Mesendoderm (in vitro differentiated cells): Measurements from ENCODE around the gene NKX1-2.

Source experiments
- DNase-seq: peaks from one replicate; pipeline ENCODE4 v3.0.0; 2013
- H2AK5ac ChIP-seq: 2 replicates; pipeline ENCODE4 v1.6.1; 2013; ENCODE audit warnings: low read length, inconsistent platforms
- H2BK120ac ChIP-seq: 2 replicates; pipeline ENCODE4 v1.6.1; 2013; ENCODE audit warnings: low read depth, mild to moderate bottlenecking, low read length, moderate library complexity, mixed read lengths
- H2BK15ac ChIP-seq: replicated peaks from 2 replicates; pipeline ENCODE4 v1.6.1; 2013; ENCODE audit warnings: low read depth, mild to moderate bottlenecking, moderate library complexity
- H2BK5ac ChIP-seq: 2 replicates; pipeline ENCODE4 v1.6.1; 2013; ENCODE audit warnings: low read length, inconsistent platforms
- H3K18ac ChIP-seq: 2 replicates; pipeline ENCODE4 v1.6.1; 2013; ENCODE audit warnings: mild to moderate bottlenecking, low read length, mixed read lengths
- H3K23ac ChIP-seq: one replicate; pipeline ENCODE4 v1.6.1; 2013; ENCODE audit warnings: low read length
- H3K27ac ChIP-seq: 2 replicates; pipeline ENCODE4 v1.5.1; 2013; ENCODE audit warnings: low read depth, mild to moderate bottlenecking, inconsistent platforms, low read length, moderate library complexity
- H3K27me3 ChIP-seq: 2 replicates; pipeline ENCODE4 v1.6.1; 2013; ENCODE audit warnings: low read length, control low read depth, mild to moderate bottlenecking, inconsistent platforms; ENCODE audit not compliant: insufficient read depth, poor library complexity
- H3K36me3 ChIP-seq: 2 replicates; pipeline ENCODE4 v1.6.1; 2013; ENCODE audit warnings: low read length, inconsistent platforms; ENCODE audit not compliant: control insufficient read depth, insufficient read depth
- H3K4ac ChIP-seq: one replicate; pipeline ENCODE4 v1.6.1; 2013; ENCODE audit warnings: low read depth, mild to moderate bottlenecking, low read length, moderate library complexity
- H3K4me1 ChIP-seq: 2 replicates; pipeline ENCODE4 v1.6.1; 2013; ENCODE audit warnings: low read depth, low read length, inconsistent platforms; ENCODE audit not compliant: control insufficient read depth
- H3K4me2 ChIP-seq: 2 replicates; pipeline ENCODE4 v1.6.1; 2013; ENCODE audit warnings: low read length
- H3K4me3 ChIP-seq: 2 replicates; pipeline ENCODE4 v1.5.1; 2013; ENCODE audit warnings: mild to moderate bottlenecking, low read length
- H3K56ac ChIP-seq: one replicate; pipeline ENCODE4 v1.6.1; 2013; ENCODE audit warnings: low read length
- H3K79me1 ChIP-seq: 2 replicates; pipeline ENCODE4 v1.6.1; 2013; ENCODE audit warnings: low read length, inconsistent platforms
- H3K79me2 ChIP-seq: 2 replicates; pipeline ENCODE4 v1.6.1; 2013; ENCODE audit warnings: mild to moderate bottlenecking, low read length; ENCODE audit not compliant: control insufficient read depth, insufficient read depth
- H3K9ac ChIP-seq: 2 replicates; pipeline ENCODE4 v1.6.1; 2013; ENCODE audit warnings: low read length, inconsistent platforms
- H4K5ac ChIP-seq: one replicate; pipeline ENCODE4 v1.6.1; 2013; ENCODE audit warnings: low read length
- H4K8ac ChIP-seq: one replicate; pipeline ENCODE4 v1.6.1; 2013; ENCODE audit warnings: low read depth, mild to moderate bottlenecking, control low read depth, low read length, moderate library complexity
- WGBS: extraction: QIAGEN DNeasy Blood & Tissue Kit; methylation state at CpG from one replicate; pipeline ENCODE4 v1.1.7; 2013; ENCODE audit warnings: low lambda C conversion rate, missing lambda C conversion rate; ENCODE audit not compliant: insufficient coverage; ENCODE audit errors: extremely low coverage; 5-methylcytosine and 5-hydroxymethylcytosine counted together

The NKX1-2 gene

GRCh38 chr10:124468624-124469023 is 18.8 kb upstream of the NKX1-2 start:
- Histone ChIP-seq H3K4me3 (no peak overlapping the region), H2BK15ac (no peak overlapping the region), H3K4me2 (no peak overlapping the region), H4K8ac (no peak overlapping the region), H3K23ac (no peak overlapping the region), H2BK5ac (no peak overlapping the region), H3K79me1 (no peaks in the 10 kb centered on the region), H3K27me3 (no peaks in the 10 kb centered on the region), H2AK5ac (no peak overlapping the region), H3K4ac (no peak overlapping the region), H3K36me3 (no peaks in the 10 kb centered on the region), H3K56ac (no peak overlapping the region), H3K27ac (no peak overlapping the region), H2BK120ac (no peak overlapping the region), H4K5ac (no peak overlapping the region), H3K79me2 (no peaks in the 10 kb centered on the region), H3K18ac (no peak overlapping the region), H3K9ac (no peak overlapping the region), H3K4me1 (peaks cover 4% of the 10 kb centered on the region)
- no peak for DNase-seq
- WGBS: no CpG with 5 or more reads among the region's 13 CpGs

- H2BK120ac ChIP-seq: no peak overlapping the region
- no peak overlapping the region for H3K4ac ChIP-seq
- H3K18ac ChIP-seq: no peak overlapping the region
- WGBS: no CpG with 5 or more reads among the region's 4 CpGs
- no peak overlapping the region for H2BK15ac ChIP-seq
- no peak overlapping the region for H3K4me3 ChIP-seq
- no peak overlapping the region for H4K8ac ChIP-seq
- no peaks in the 10 kb centered on the region for H3K79me1 ChIP-seq
- H3K4me2 ChIP-seq: no peak overlapping the region
- H3K56ac ChIP-seq: no peak overlapping the region
- peaks cover 4% of the 10 kb centered on the region for H3K4me1 ChIP-seq
- no peak overlapping the region for H3K9ac ChIP-seq
- no peaks in the 10 kb centered on the region for H3K79me2 ChIP-seq
- H2AK5ac ChIP-seq: no peak overlapping the region
- no peak overlapping the region for H3K23ac ChIP-seq
- H3K27ac ChIP-seq: no peak overlapping the region
- no peak overlapping the region for H2BK5ac ChIP-seq
- DNase-seq: no peak
- H3K27me3 ChIP-seq: no peaks in the 10 kb centered on the region
- H3K36me3 ChIP-seq: no peaks in the 10 kb centered on the region
- H4K5ac ChIP-seq: no peak overlapping the region
Measured at GRCh38 chr10:124467165-124467564, 17.3 kb upstream of the NKX1-2 start.

DNA sequence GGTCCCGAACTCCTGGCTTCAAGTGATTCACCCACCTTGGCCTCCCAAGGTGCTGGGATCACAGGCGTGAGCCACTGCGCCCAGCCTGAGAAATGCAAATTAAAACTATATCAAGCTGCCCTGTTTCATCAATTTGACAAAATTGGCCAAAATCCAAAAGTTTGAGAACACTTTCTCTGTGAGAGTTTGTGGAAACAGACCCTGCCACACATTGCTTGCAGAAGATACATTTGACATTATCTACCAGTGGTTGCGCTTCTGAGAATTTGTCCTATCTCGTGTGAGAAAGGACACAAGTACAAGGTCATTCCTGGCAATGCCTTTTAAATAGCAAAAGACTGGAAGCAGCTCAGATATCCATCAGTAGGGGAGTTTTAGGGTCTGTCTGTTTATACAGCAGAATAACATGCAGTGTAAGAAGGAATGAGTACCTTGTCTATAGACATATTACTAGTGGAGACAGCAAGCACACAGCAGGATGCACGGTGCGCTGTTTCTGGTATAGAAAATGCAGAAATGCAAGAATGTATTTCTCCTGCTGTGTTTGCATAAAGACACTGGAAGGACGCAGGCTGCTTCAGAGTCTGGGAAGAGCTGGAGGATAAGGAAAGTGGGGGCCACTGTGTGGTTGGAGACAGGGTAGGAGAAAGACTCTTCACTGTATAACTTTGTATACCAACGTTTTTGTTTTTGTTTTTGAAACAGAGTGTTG is 16.1 kb upstream of the NKX1-2 start:
- Histone ChIP-seq H3K4me2 (no peak overlapping the region), H4K8ac (no peak overlapping the region), H3K56ac (no peak overlapping the region), H2AK5ac (no peak overlapping the region), H3K23ac (no peak overlapping the region), H3K18ac (no peak overlapping the region), H3K27ac (no peak overlapping the region), H3K79me2 (no peaks in the 10 kb centered on the region), H2BK120ac (no peak overlapping the region), H2BK5ac (no peak overlapping the region), H3K4me3 (no peak overlapping the region), H4K5ac (no peak overlapping the region), H3K4me1 (peaks cover 4% of the 10 kb centered on the region), H3K79me1 (no peaks in the 10 kb centered on the region), H3K27me3 (no peaks in the 10 kb centered on the region), H2BK15ac (no peak overlapping the region), H3K4ac (no peak overlapping the region), H3K9ac (no peak overlapping the region), H3K36me3 (no peaks in the 10 kb centered on the region)
- no peak for DNase-seq
- WGBS: no CpG with 5 or more reads among the region's 9 CpGs

DNA sequence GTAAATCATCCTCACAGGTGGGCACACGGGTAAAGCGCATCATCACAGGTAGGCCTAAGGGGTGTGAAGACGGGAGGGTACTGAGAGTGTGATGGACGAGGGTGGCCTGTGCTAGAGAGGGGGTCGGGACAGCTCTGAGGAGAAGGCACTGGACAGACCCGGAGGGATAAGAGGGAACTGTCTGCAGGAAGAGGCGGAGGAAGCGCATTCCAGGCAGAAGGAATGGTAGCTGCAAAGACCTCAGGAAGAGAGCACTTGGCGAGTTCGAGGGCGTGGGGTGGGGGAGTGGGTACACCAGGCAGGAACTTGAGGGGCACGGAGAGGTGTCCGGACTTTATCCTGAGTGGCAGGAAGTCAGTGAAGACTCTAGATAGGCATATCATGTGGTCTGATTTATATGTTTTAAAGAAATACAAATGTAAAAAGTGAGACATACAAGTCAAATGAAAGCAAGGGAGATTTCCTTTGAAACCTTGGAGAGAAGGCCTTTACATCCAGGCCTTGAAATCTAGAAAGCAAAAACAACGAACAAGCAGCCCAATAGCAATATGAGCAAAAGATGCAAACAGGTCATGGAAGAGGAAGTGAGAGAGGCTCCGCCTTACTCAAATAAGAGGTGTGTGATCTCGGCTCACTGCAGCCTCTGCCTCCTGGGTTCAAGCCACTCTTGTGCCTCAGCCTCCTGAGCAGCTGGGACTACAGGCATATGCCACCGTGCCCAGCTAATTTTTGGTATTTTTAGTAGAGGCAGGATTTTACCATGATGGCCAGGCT is 15.4 kb upstream of the NKX1-2 start:
- Histone ChIP-seq H3K79me1 (no peaks in the 10 kb centered on the region), H3K27me3 (no peaks in the 10 kb centered on the region), H3K23ac (no peak overlapping the region), H3K4me2 (no peak overlapping the region), H2AK5ac (no peak overlapping the region), H2BK15ac (no peak overlapping the region), H3K4ac (no peak overlapping the region), H3K79me2 (no peaks in the 10 kb centered on the region), H3K9ac (no peak overlapping the region), H3K56ac (peak overlapping the region; percentile 62), H2BK120ac (no peak overlapping the region), H4K8ac (no peak overlapping the region), H3K4me3 (no peak overlapping the region), H3K18ac (no peak overlapping the region), H3K36me3 (no peaks in the 10 kb centered on the region), H3K27ac (no peak overlapping the region), H3K4me1 (peaks cover 4% of the 10 kb centered on the region), H4K5ac (no peak overlapping the region), H2BK5ac (no peak overlapping the region)
- no CpG with 5 or more reads among the region's 17 CpGs for WGBS
- DNase-seq: no peak

- no CpG with 5 or more reads among the region's 9 CpGs for WGBS
- H2BK120ac ChIP-seq: no peak overlapping the region
- no peak overlapping the region for H2BK15ac ChIP-seq
- H3K36me3 ChIP-seq: no peaks in the 10 kb centered on the region
- H2AK5ac ChIP-seq: no peak overlapping the region
- H4K8ac ChIP-seq: no peak overlapping the region
- no peak overlapping the region for H3K4me2 ChIP-seq
- no peaks in the 10 kb centered on the region for H3K79me2 ChIP-seq
- no peaks in the 10 kb centered on the region for H3K27me3 ChIP-seq
- H2BK5ac ChIP-seq: no peak overlapping the region
- H3K79me1 ChIP-seq: no peaks in the 10 kb centered on the region
- no peak for DNase-seq
- H3K27ac ChIP-seq: no peak overlapping the region
- H3K18ac ChIP-seq: no peak overlapping the region
- no peak overlapping the region for H3K23ac ChIP-seq
- H3K4me3 ChIP-seq: no peak overlapping the region
- no peak overlapping the region for H3K9ac ChIP-seq
- H3K4me1 ChIP-seq: peaks cover 9% of the 10 kb centered on the region
- H4K5ac ChIP-seq: no peak overlapping the region
- no peak overlapping the region for H3K4ac ChIP-seq
- peak overlapping the region; percentile 62 for H3K56ac ChIP-seq
Measured at GRCh38 chr10:124464028-124464965, 14.5 kb upstream of the NKX1-2 start.
